ENCODE results near the gene RBP3. TPM values are rescaled to one million over a fixed set of nuclear protein-coding genes. Genes with fewer than 3 reads are reported as not detected.

The RBP3 gene
- total RNA-seq, 1 experiment from 2014 or later = not detected

Other genes with a start within 250 kb of the RBP3 start
- gene GDF10, start 48.2 kb upstream of the RBP3 start, total RNA-seq (2014; rRNA removed; shearing (Covaris generic); ENCODE audit: low replicate concordance) = not detected in 2 replicates
- not detected in 2 replicates for gene GDF2, start 25.9 kb upstream of the RBP3 start, total RNA-seq (2014; rRNA removed; shearing (Covaris generic); ENCODE audit: low replicate concordance)
- 0.07 TPM in 1 of 2 replicates, not detected in the other for gene ZNF488, start 35.9 kb downstream of the RBP3 start, total RNA-seq (2014; rRNA removed; shearing (Covaris generic); ENCODE audit: low replicate concordance)
- gene ANXA8, start 135.8 kb downstream of the RBP3 start, total RNA-seq (2014; rRNA removed; shearing (Covaris generic); ENCODE audit: low replicate concordance) = 2.5 TPM in 1 of 2 replicates, not detected in the other
- gene FAM25G, start 143.3 kb downstream of the RBP3 start, total RNA-seq (2014; rRNA removed; shearing (Covaris generic); ENCODE audit: low replicate concordance) = not detected in 2 replicates
- gene AGAP9, start 175.3 kb downstream of the RBP3 start, total RNA-seq (2014; rRNA removed; shearing (Covaris generic); ENCODE audit: low replicate concordance) = 1.7 and 3.8 TPM in 2 replicates